H1 (cell line): ENCODE measurements around the gene CXCL12. TPM values are rescaled to one million over a fixed set of nuclear protein-coding genes. Genes with fewer than 3 reads are reported as not detected.

ENCODE experiments used
- CBX5 ChIP-seq: fragments of 300-800, 300-1000 bp; sonication (generic); IDR thresholded peaks from 2 replicates; pipeline ENCODE4 v1.7.1; 2016; ENCODE audit warnings: antibody characterized with exemption, low read length, low read depth
- FOSL1 ChIP-seq: IDR thresholded peaks from 2 replicates; pipeline ENCODE4 v1.6.1; 2011; ENCODE audit warnings: mild to moderate bottlenecking, low read depth, low read length, moderate library complexity; ENCODE audit not compliant: insufficient read depth
- TCF12 ChIP-seq: IDR thresholded peaks from 2 replicates; pipeline ENCODE4 v1.6.1; 2011; ENCODE audit warnings: low read depth, mild to moderate bottlenecking, low read length
- polyA plus RNA-seq, 7 experiments: library from polyadenylated mRNA; depleted of rRNA in 3 of 7; stranded (reverse) in 5 of 7; unstranded in 2 of 7; fragments of >200 nt in 5 of 7; fragments of 200-250 nt in 2 of 7; gene quantifications; 1 replicate in 5 of 7; 2 replicates in 1 of 7; 4 replicates in 1 of 7; pipeline versions ENCODE4 v1.2.1 to v1.2.3, GENCODE V29; 2011 to 2013; ENCODE audit warnings: missing spikeins in 2 of 7, mixed read lengths in 2 of 7
- total RNA-seq: library from RNA; stranded (reverse); fragmentation: NEBNext Ultra II Directional; extraction: Animal tissue kit (Norgen Biotek cat#: 25700); gene quantifications from 2 replicates; pipeline ENCODE4 v1.2.1, GENCODE V29; 2021

The CXCL12 gene
- total and polyA plus RNA-seq, 2 of the 8 experiments (the other 6 are each of a cell fraction or from before 2014, with no cell fraction given) = 51.4 to 53.8 TPM

GRCh38 chr10:44380829-44381600 lies 3.9 kb downstream of the CXCL12 start (continued):
- TF ChIP-seq FOSL1 = no peak
- no peak for TF ChIP-seq TCF12
- TF ChIP-seq CBX5 = no peak
- TF ChIP-seq, all 59 proteins: peak for 0
